WI38 (cell line): ENCODE data around the gene TSPAN6.

Experiments used
- H3K4me3 ChIP-seq: 2 replicates; pipeline ENCODE4 v1.5.1; 2011; ENCODE audit warnings: low read depth, mild to moderate bottlenecking, control low read depth, low read length
- CTCF ChIP-seq: IDR thresholded peaks from 2 replicates; pipeline ENCODE4 v1.5.1; 2012; ENCODE audit warnings: low read depth, mild to moderate bottlenecking, control low read depth, low read length

The TSPAN6 gene

DNA sequence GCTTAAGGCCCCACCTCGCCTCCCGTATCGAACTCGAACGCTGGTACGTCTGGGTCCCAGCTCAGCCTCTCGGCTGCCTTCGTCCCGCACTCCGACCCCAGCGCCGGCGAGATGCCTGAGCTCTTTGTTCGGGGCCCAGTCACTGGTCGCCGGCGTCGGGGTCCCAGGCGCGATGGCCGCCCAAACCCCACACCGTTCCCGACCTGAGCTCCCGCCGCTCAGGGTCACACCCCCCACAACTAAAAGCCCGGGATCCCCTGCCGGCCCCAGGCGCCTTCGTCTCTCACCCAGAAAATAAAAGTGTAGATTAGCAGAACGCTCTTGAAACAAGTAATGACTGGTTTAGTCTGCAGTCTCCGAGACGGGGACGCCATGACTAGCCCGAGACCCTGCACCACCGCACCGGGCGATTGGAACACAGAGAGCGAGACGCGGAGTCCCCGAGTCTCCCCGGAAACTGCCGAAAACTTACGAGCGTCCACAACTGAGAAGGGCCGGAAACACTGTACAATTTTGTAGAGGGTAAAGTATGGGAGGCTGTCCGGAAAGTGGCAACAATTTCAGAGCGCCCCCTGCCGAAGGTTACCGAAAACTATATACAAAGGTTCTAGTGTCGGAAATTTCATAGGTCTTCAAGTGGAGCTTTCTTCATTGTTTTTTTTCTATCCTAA is at the start of gene TSPAN6:
Gene TSPAN6 (minus strand): TSS at position 486 of the 671 bp plus-strand sequence. CDS start 112 bp downstream, at position 374.
- peak within 1 kb of the TSS; percentile 66 for H3K4me3 ChIP-seq
- peak; percentile 16; the same call in 1 of the 2 replicates for TF ChIP-seq CTCF

DNA sequence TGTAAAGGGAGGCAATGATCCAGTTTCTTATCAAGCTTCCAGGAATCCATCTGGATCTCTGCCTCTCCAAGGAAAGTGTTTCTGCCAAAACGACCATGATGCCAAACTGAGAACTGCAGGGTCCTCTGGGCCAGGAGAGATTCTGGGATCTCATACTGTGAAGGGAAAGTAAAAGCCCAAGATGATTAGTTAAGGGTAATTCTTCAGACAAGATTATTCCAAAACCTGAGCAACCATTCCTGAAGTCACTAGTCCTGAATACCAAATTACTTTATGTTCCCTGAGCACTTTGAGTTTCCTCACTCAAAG is 49.3 kb upstream of the TSPAN6 start:
- TF ChIP-seq CTCF: no peak
- H3K4me3 ChIP-seq: no peak overlapping the region

DNA sequence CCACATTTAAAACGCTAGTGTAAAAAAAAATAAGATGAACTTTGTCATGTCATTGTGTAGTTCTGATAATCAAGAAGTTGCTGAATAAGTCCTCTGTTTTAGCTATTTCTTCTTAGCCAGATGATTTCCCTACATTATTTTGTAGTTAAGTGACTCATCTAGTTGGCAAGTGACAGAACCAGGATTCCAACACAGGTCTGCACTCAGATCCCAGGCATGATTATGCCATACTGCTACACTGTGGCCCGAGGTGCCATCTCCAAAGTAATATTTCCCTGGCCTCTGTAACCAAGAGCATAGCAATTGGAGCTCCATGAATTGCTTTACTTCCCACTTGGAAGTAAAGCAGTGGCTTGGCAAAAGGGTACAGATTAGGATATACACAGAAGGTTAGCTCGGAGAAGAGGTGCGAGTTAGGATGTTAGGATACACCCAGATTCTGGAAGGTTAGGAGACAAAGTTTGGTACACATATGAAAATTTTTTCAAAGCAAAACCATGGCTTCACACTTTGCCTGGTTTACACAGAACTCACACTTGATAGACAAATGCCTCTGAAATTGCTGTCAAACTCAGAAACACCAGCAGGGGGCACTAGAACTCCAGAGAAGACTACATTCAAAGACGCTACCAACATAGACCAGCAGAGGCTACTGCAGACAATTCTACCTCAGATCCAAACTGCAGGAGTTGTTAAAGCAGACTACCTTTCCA is 48.8 kb upstream of the TSPAN6 start:
- peak; percentile 78 for TF ChIP-seq CTCF
- H3K4me3 ChIP-seq: no peak overlapping the region

- H3K4me3 ChIP-seq: no peak overlapping the region
- no peak for TF ChIP-seq CTCF
These were observed 46.3 kb upstream of the TSPAN6 start for GRCh38 chrX:100682939-100683338.

DNA sequence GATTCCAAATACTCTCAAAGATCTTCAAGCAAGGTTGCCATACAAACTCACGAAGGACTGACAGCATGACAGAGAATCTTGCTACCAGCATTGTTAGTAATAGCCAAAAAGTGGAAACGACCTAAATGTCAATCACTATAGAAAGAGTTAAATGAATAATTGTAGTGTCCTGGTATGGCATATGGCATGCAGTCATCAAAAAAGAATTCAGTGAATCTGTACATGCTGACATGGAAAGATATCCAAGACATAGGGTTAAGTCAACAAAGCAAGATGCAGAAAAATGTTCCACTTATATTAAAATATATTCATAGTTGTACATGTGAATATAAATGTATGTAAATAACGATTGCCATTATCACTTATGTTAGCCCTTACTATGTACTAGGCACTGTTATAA is 45.0 kb upstream of the TSPAN6 start:
- no peak overlapping the region for H3K4me3 ChIP-seq
- TF ChIP-seq CTCF: no peak

- H3K4me3 ChIP-seq: no peak overlapping the region
- TF ChIP-seq CTCF: no peak
These were observed 44.1 kb upstream of the TSPAN6 start for GRCh38 chrX:100680756-100681155.

DNA sequence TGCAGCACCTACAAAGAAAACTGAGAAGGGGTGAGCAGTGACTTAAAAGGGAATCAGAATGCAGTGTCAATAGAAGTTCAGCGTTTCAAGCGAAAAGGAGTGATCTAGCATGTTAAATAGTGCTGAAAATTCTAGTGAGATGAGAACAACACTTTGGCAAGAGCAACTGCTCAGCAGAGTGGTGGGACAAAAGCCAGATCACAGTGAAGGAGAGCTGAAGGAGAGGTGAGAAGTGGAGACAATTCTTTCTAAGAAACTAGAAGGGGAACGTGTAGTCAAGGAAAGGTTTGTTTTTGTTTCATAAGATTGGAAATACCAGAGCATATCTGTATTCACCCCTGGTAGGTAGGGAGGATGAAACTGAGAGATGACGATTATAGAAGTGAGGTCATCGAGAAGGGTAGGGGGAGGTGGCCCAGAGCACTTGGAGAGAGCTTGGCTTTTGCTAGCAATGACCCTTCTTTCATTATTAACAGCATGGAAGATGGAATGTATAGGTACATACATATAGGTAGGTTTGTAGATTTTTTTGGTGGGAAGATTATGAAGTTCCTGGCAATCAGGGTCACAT is 41.1 kb upstream of the TSPAN6 start:
- no peak for TF ChIP-seq CTCF

More for the DNA sequence above, 41.1 kb upstream of the TSPAN6 start:
- no peak overlapping the region for H3K4me3 ChIP-seq
